Measurements from ENCODE around the gene NRBP1.

NRBP1 gene

DNA sequence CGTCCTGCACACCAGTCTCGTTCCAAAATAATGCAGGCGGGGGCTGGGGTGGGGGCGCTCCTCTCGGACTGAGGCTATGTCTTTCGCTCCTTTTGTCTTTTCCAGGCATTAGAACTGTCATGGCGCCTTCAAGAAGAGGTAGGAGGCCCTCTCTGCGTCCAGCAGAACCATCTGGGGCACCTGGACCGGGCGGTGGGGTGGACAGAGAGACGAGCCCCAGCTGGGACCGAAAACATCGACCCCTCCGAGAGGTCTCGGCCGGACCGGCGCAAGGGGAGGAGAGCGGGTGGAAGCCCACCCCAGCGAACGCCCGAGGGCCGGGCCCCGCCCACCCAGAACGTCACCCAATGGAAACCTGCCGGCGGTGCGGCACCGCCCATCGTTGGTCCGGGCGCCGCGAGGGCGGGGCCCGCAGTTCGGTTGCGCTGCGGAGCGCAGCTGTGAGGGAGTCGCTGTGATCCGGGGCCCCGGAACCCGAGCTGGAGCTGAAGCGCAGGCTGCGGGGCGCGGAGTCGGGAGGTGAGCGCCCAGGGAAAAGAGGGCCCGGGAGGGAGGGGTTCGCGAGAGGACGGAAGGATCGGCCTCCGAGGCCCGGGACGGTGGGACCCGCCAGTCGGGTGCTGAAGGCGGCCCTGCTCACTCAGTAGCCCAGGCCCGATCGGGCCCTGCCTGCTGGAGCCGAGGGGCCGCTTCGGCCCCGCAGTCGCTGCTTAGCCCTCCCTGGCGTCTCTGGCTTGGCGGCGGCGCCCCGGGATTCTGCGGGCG is at the start of gene NRBP1:
NRBP1 (plus strand) TSS at position 419 of the 765 bp plus-strand sequence. CDS start 4,643 bp downstream, outside the sequence.
- TF ChIP-seq ZNF274 (IDR thresholded peaks at IDR 0.05; ENCODE audit: low read depth, low read length): no peak
- peak within 1 kb of the TSS; percentile 98 for H3K4me3 ChIP-seq (ENCODE audit: low read length)

GRCh38 chr2:27378809-27379290 is 49.6 kb upstream of the NRBP1 start:
- no peak overlapping the region for H3K4me3 ChIP-seq (ENCODE audit: low read length)
- no peak for TF ChIP-seq ZNF274 (IDR thresholded peaks at IDR 0.05; ENCODE audit: low read depth, low read length)

DNA sequence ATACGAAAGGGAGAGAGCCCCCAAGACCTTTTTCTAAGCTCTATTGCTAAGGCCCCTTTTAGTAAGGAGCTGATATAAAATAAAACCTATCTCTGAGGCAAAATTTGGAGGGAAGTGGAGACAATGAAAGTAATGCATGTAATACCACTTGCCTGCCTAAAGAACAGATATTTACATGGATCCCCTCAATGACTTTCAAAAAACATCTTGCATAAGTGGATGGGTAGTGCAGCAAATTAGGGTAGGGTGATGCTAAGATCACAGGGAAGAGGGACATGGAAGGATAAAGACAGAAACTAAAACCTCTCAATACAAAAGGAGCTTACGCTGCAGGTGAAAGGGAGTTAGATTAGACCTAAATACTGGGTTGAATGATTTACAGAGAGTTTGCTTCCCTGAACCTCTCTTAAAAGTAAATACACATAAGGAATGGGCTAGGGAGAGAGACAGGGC is 49.0 kb upstream of the NRBP1 start:
- no peak for TF ChIP-seq ZNF274 (IDR thresholded peaks at IDR 0.05; ENCODE audit: low read depth, low read length)
- H3K4me3 ChIP-seq (ENCODE audit: low read length): peak overlapping the region; percentile 87

DNA sequence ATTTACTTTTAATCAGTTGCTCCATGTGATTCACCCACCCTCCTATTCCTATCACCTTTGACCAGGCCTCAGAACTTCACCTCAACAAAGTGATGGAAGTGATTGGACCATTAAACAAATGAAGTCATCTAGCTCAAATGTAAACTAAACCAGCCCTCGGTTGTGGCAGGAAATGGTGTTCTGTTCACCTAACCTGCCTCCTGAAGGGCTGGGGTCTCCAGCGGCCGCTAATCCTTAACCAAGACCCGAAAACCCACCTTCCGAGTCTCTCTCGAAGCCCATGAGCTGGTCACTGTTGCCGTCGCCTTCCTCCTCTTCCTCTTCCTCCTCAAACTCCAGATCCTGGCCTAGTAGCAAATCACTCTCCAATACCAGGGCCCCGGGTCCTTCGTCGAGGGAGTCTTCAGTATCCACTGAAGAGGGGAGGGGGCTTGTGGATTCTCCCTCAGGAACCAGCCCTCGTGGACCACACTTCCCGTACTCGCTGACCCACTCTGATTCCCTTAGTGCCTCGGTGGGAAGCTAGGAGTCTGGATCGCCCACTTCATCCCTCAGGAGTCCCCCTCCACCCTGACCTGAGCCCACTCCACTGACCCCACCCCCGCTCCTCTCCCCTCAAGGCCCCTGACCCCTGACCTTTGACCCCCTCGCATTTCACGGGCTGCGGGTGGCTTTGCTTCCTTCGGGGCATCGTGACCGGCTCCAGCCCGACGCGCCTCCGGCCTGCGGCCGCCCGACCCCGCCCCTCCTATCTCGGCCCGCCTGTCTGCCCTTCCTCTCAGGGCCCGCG is 48.4 kb upstream of the NRBP1 start:
- H3K4me3 ChIP-seq (ENCODE audit: low read length): peak overlapping the region; percentile 87
- TF ChIP-seq ZNF274 (IDR thresholded peaks at IDR 0.05; ENCODE audit: low read depth, low read length): no peak

- TF ChIP-seq ZNF274 (IDR thresholded peaks at IDR 0.05; ENCODE audit: low read depth, low read length): no peak
- peak within 1 kb of the TSS; percentile 87 for H3K4me3 ChIP-seq (ENCODE audit: low read length)
Measured at GRCh38 chr2:27380626-27381545, 47.5 kb upstream of the NRBP1 start, which contains the start of gene ZNF513. TSS of gene ZNF513 (minus strand) at chr2:27380734. CDS start at chr2:27380526, 208 bp downstream.

GRCh38 chr2:27381577-27382181 is 46.8 kb upstream of the NRBP1 start:
- H3K4me3 ChIP-seq (ENCODE audit: low read length): no peak overlapping the region
- TF ChIP-seq ZNF274 (IDR thresholded peaks at IDR 0.05; ENCODE audit: low read depth, low read length): no peak

DNA sequence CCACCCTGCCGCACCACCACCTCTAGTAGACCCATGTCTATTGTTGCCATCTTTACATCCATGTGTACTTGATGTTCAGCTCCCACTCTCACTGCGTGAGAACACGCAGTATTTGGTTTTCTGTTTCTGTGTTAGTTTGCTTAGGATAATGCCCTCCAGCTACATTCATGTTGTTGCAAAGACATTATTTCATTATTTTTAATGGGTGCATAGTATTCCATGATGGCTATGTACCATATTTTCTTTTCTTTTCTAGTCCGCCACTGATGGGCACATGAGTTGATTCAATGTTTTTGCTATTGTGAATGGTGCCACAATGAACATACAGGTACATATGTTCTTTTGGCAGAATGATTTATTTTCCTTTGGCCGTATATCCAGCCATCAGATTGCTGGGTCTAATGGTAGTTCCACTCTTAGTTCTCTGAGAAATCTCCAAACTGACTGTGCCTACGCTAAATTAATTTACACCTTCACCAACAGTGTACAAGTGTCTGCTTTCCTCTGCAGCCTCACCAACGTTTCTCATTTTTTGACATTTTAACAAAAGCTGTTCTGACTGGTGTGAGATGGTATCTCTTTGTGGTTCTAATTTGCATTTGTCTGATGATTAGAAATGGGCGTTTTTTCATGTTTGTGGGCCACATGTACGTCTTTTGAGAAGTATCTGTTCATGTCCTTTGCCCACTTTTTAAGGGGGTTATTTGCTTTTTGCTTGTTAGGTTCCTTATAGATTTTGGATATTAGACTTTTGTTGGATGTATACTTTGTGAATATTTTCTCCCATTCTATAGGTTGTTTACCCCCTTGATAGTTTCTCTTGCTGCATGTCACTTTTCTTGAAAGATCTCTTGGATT is 37.4 kb upstream of the NRBP1 start:
- H3K4me3 ChIP-seq (ENCODE audit: low read length): no peak overlapping the region
- no peak for TF ChIP-seq ZNF274 (IDR thresholded peaks at IDR 0.05; ENCODE audit: low read depth, low read length)

DNA sequence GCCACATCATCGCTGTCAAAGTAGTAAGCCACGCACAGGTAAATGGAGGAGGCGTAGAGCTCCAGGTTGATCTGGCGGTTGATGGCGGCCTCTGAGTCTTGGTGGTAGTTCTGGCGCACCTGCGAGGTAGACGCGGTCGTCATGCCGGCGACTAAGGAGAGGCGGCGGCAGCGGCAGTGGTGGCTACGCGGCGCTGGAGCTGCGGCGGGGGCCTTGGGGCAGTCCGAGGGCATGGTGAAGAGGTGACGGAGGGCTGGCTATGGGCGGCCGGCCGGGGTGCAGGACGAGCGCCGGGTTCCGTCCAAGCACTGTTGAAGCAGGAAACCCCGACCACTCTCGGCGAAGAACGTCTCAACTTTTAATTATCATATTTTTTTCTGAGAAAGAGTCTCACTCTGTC is 35.2 kb upstream of the NRBP1 start:
- no peak overlapping the region for H3K4me3 ChIP-seq (ENCODE audit: low read length)
- TF ChIP-seq ZNF274 (IDR thresholded peaks at IDR 0.05; ENCODE audit: low read depth, low read length): no peak

DNA sequence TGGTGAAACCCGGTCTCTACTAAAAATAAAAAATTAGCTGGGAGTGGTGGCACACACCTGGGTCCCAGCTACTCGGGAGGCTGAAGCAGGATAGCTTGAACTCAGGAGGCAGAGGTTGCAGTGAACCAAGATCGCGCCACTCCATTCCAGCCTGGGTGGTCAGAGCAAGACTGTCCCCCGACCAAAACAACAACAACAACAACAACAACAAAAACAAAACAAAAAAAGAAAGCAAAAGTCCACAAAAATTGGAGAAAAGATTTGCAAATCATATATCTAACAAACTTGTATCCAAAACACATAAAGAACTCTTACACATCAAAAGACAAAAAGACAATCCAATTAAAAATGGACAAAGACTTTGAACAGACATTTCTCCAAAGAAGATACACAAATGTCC is 29.5 kb upstream of the NRBP1 start:
- no peak overlapping the region for H3K4me3 ChIP-seq (ENCODE audit: low read length)
- TF ChIP-seq ZNF274 (IDR thresholded peaks at IDR 0.05; ENCODE audit: low read depth, low read length): no peak

DNA sequence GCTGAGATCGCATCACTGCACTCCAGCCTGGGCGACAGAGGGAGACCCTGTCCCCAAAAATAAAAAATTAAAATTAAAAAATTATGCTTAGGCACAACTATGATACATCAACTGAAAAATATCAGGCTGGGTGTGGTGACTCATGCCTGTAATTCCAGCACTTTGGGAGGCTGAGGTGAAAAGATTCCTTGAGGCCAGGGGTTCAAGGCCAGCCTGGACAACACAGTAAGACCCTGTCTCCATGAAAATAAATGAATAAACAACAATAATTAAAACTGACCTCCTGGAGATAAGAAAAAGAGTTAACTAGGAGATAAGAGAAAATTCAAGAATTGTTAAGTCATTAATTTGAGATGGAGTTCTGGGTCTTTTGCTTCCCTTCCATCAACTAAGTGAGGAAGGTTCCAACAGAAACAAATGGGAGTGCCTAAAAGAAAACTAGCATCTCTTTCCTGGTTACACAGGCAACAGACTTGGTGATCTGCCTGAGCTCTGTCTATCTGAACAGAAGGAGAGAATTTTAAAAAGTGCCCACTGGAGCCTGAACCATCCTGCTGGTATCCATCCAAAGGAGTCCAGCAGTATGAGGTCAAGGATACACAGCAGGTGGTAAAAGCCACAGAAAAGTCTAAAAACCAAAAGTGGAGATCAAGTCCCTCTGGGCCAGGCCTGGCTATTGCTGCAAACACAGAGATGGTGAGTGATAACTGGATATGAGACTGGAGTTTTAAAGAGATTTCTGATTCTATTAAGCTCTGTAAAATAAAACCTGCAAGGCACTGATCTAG is 27.9 kb upstream of the NRBP1 start:
- no peak for TF ChIP-seq ZNF274 (IDR thresholded peaks at IDR 0.05; ENCODE audit: low read depth, low read length)

DNA sequence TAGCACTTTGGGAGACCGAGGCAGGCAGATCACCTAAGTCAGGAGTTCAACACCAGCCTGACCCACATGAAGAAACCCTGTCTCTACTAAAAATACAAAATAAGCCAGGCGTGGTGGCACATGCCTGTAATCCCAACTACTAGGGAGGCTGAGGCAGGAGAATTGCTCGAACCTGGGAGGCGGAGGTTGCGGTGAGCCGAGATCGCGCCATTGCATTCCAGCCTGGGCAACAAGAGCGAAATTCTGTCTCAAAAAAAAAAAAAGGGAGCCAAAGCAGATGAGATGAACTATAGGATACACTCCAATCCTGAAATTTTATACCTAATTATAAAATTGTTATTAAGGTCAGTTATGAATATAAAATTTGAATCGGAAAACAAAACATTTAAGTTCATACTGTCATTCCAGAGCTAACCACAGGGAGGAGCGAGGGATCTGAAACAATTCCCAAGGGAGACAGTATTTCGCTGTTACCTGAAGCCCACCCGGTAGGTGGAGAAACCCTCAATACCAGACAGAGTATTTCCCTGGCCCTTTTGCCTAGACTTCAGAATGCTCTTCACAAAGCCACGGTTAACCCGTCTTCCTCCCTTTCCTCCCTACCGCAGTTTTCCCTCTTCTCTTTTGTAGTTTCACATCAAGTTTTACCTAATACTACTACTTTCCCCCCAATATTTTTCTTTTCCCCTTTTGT is 20.5 kb upstream of the NRBP1 start:
- H3K4me3 ChIP-seq (ENCODE audit: low read length): peak overlapping the region; percentile 90
- TF ChIP-seq ZNF274 (IDR thresholded peaks at IDR 0.05; ENCODE audit: low read depth, low read length): no peak

More for the DNA sequence above, 27.9 kb upstream of the NRBP1 start:
- H3K4me3 ChIP-seq (ENCODE audit: low read length): no peak overlapping the region

Data from GM08714 (cell line).